ENCODE results near the gene DCLK3. TPM values are rescaled to one million over a fixed set of nuclear protein-coding genes. Genes with fewer than 3 reads are reported as not detected.

Gene DCLK3
- total RNA-seq (1 to 10 TPM; 4.0 to 4.8 TPM), polyA plus RNA-seq (ENCODE audit: insufficient read depth, low read depth, low replicate concordance) (8.1 TPM)
- long read RNA-seq, donor 1: 0 reads
- long read RNA-seq, donor 2: 0 reads

GRCh38 chr3:36763850-36764703 is at the start of gene DCLK3:
Gene DCLK3 (minus strand): TSS chr3:36764553. CDS start chr3:36764263, 290 bp downstream.
- H3K9me3 ChIP-seq: no peaks in the 10 kb centered on the region
- H3K27ac ChIP-seq: no peak within 1 kb of the TSS
- no peaks in the 10 kb centered on the region for H3K4me1 ChIP-seq
- no peaks in the 10 kb centered on the region for H3K27me3 ChIP-seq
- intact Hi-C loops (cut with DNase I; ENCODE audit: low total_unique reads): no loop called here
- 2 to 3% methylated on average over 46 to 71 of the region's 99 CpGs for WGBS, 2 donors
- peak within 1 kb of the TSS; percentile 34 to 49 for H3K4me3 ChIP-seq
- DNase-seq: no peak
- H3K36me3 ChIP-seq (ENCODE audit: low read depth, missing control alignments): no peaks in the 10 kb centered on the region
- TF ChIP-seq POLR2A (IDR thresholded peaks at IDR 0.05) (no peak), CTCF (IDR thresholded peaks at IDR 0.05) (no peak)

- Histone ChIP-seq H3K27ac (no peak overlapping the region), H3K36me3 (ENCODE audit: low read depth, missing control alignments) (no peaks in the 10 kb centered on the region), H3K27me3 (no peaks in the 10 kb centered on the region), H3K4me3 (no peak overlapping the region), H3K9me3 (no peaks in the 10 kb centered on the region), H3K4me1 (no peaks in the 10 kb centered on the region)
- no peak for TF ChIP-seq POLR2A (IDR thresholded peaks at IDR 0.05)
- no peak for TF ChIP-seq CTCF (IDR thresholded peaks at IDR 0.05)
- DNase-seq: no peak
- intact Hi-C loops (cut with DNase I; ENCODE audit: low total_unique reads): no loop called here
- 88 to 93% methylated on average over 6 of the region's 6 CpGs for WGBS, 2 donors
Observed at GRCh38 chr3:36813305-36813704, 49.0 kb upstream of the DCLK3 start.

GRCh38 chr3:36812240-36812639 is 47.9 kb upstream of the DCLK3 start:
- Histone ChIP-seq H3K4me3 (no peak overlapping the region), H3K36me3 (ENCODE audit: low read depth, missing control alignments) (no peaks in the 10 kb centered on the region), H3K27me3 (no peaks in the 10 kb centered on the region), H3K27ac (no peak overlapping the region), H3K9me3 (no peaks in the 10 kb centered on the region), H3K4me1 (no peaks in the 10 kb centered on the region)
- intact Hi-C loops (cut with DNase I; ENCODE audit: low total_unique reads): no loop called here
- DNase-seq: no peak
- TF ChIP-seq CTCF (IDR thresholded peaks at IDR 0.05): no peak
- no peak for TF ChIP-seq POLR2A (IDR thresholded peaks at IDR 0.05)
- 96 to 100% methylated on average over 1 of the region's 1 CpG for WGBS, 2 donors

- TF ChIP-seq CTCF (IDR thresholded peaks at IDR 0.05): no peak
- no peak for TF ChIP-seq POLR2A (IDR thresholded peaks at IDR 0.05)
- 82 to 95% methylated on average over 2 of the region's 2 CpGs for WGBS, 2 donors
- H3K4me1 ChIP-seq: no peaks in the 10 kb centered on the region
- intact Hi-C loops (cut with DNase I; ENCODE audit: low total_unique reads): no loop called here
- no peak overlapping the region for H3K4me3 ChIP-seq
- no peaks in the 10 kb centered on the region for H3K27me3 ChIP-seq
- H3K9me3 ChIP-seq: no peaks in the 10 kb centered on the region
- DNase-seq: no peak
- no peaks in the 10 kb centered on the region for H3K36me3 ChIP-seq (ENCODE audit: low read depth, missing control alignments)
- no peak overlapping the region for H3K27ac ChIP-seq
Observed at GRCh38 chr3:36811768-36812167, 47.4 kb upstream of the DCLK3 start.
